ENCODE measurements around the gene TPRA1. TPM values are rescaled to one million over a fixed set of nuclear protein-coding genes. Genes with fewer than 3 reads are reported as not detected.

Gene TPRA1
- 42.7 and 54.0 TPM in 2 replicates for total RNA-seq (2014; rRNA removed; shearing (Covaris generic))

GRCh38 chr3:127590593-127591465, at the start of gene TPRA1:
TSS of gene TPRA1 (minus strand) at chr3:127590733. CDS start at chr3:127580146, 10,587 bp downstream.
- peak; percentile 99 for DNase-seq (ENCODE audit: low spot score)

- DNase-seq (ENCODE audit: low spot score) = no peak
Measured at GRCh38 chr3:127640042-127640355, 49.5 kb upstream of the TPRA1 start.

GRCh38 chr3:127639173-127640041, 48.9 kb upstream of the TPRA1 start:
- DNase-seq (ENCODE audit: low spot score) = no peak

GRCh38 chr3:127637971-127638370, 47.4 kb upstream of the TPRA1 start:
- DNase-seq (ENCODE audit: low spot score) = no peak

GRCh38 chr3:127637546-127637945, 47.0 kb upstream of the TPRA1 start:
- DNase-seq (ENCODE audit: low spot score) = no peak

GRCh38 chr3:127634653-127635052, 44.1 kb upstream of the TPRA1 start:
- DNase-seq (ENCODE audit: low spot score) = no peak

GRCh38 chr3:127632035-127632820, 41.7 kb upstream of the TPRA1 start:
- DNase-seq (ENCODE audit: low spot score) = no peak

DNA sequence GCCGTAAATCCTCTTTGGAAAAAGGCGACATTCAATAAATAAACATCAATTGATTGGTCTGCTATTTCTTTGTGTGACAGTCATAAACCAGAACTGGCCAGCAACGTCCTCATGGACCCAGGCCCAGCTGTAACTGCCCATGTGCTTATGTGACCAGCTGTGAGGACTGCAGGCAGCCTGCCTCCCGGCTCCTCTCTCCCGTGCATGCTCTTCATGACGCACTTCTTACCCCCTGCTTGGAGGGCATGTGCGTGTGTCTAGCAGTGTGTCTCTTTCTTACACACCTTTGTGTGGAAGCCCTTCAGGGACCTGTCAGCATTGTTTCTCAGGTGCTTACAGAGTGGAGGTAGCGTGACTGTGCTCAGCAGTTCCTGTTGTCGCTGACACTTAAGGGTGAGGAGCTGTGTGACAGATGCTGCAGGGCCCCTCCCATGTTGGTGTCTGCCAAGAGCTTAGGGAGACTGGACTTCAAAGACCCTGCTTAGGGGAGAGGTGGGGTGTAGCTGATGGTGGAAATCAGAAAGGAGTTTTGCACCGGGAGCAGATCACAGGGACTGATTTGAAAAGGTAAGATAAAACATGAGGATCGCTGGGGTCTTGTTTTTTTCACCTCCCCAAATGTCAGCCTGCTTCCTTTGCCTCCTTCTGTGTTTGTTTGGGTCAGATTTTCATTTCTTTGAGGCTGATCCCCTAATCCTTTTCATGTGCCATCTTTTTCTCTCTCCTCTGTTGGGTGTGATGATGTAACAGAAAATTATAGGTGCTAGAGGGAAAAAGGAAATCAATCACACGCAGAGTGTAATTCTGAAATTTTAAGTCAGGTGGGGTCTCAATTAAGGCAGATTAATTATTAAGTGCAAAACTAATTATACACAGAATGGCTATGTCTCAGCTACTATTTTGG, 40.5 kb upstream of the TPRA1 start:
- DNase-seq (ENCODE audit: low spot score) = no peak

DNA sequence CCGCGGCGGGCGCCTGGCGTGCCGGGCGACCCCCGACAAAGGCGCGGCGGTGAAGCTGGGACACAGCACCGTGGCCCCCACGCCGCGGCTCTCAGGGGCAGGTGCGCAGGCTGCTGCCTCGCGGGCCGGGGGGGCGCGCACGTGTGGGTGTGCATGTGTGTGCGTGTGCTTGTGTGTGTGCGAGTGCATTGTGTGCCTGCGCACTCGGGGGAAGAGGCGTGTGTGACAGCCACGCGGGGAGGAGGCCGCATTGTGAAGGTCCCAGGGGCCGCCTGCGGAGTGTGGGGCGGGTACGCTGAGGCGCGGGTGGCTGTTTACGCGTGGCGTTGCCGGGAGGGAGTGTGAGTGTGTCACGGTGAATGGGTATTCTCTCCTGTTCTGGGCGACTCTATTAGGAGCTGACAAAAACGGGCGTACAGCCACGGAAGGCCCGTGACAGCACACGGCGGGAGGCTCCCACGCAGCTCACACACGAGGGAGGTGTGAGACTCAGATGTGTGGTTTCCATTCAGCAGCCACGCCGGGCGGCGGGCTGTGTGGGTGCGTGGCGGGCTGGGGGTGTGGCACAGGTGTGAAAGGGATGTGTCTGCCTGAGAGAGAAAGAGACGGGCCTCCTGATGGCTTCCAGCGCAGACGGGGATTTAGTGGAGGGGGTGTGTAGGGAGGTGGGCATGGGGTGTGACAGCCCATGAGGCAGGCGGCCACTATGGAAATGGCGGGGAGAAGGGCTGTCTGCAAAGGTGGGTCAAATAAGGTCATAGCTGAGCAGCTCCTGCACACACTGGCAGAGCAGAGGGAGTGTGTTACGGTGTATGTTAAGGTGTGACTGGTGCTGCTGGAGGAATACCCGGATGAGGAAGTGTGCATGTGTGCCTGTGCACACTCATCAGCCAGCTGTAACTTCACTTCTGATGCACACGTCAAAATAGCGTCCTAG, 39.2 kb upstream of the TPRA1 start:
- no peak for DNase-seq (ENCODE audit: low spot score)

DNA sequence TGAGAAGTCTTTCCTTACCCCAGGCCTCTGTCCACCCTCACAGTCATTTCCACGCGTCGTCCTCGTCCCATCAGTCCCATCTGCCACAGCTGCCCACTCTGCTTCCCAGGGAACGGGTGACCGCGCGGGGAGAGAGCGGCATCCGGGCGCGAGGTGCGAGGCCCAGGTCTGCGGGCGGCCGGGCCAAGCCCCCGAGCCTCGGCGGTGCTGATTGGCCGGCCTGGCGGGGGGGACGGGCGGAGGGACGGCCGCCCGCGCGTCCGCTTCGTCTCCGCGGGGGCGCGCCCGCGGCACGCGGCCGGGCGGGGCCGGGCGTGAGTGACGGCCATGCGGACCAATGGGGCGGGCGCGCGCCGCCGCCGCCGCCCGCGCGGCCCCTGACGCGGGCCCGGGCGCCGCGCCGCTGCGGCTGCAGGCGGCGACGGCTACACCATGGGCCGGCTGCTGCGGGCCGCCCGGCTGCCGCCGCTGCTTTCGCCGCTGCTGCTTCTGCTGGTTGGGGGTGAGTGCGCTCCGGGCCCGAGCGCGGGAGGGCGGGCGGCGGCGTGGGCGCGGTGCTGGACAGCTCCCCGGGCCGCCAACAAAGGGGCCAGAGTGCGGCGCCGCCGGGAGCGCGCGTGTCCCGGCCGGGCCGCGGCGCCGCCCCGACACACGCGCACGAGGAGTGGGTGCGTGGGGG, 38.4 kb upstream of the TPRA1 start, which contains the start of gene PODXL2:
Gene PODXL2, plus strand, starts transcription at position 398 of the 679 bp plus-strand sequence. Its CDS starts 35 bp downstream, at position 433.
- DNase-seq (ENCODE audit: low spot score) = no peak

GRCh38 chr3:127628426-127628787, 37.9 kb upstream of the TPRA1 start:
- no peak for DNase-seq (ENCODE audit: low spot score)

- no peak for DNase-seq (ENCODE audit: low spot score)
Measured at GRCh38 chr3:127625821-127626220, 35.3 kb upstream of the TPRA1 start.

DNA sequence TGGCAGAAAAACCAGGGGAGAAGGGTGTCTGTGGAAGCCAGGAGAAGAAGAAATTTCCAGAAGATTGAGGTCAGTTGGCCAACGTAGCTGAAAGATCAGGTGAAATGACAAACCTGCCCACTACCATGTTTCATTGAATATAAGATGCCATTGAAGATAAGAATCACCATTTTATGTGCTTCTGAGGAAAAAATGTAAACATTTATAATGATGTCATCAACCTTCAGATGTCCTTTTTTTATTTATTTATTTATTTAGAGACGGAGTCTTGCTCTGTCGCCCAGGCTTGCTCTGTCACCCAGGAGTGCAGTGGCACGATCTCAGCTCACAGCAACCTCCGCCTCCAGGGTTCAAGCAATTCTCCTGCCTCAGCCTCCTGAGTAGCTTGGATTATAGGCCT, 33.5 kb upstream of the TPRA1 start:
- no peak for DNase-seq (ENCODE audit: low spot score)

- no peak for DNase-seq (ENCODE audit: low spot score)
Measured at GRCh38 chr3:127622772-127623576, 32.4 kb upstream of the TPRA1 start.

- DNase-seq (ENCODE audit: low spot score) = no peak
Measured at GRCh38 chr3:127622031-127622430, 31.5 kb upstream of the TPRA1 start.

GRCh38 chr3:127620637-127621375, 30.3 kb upstream of the TPRA1 start:
- no peak for DNase-seq (ENCODE audit: low spot score)

DNA sequence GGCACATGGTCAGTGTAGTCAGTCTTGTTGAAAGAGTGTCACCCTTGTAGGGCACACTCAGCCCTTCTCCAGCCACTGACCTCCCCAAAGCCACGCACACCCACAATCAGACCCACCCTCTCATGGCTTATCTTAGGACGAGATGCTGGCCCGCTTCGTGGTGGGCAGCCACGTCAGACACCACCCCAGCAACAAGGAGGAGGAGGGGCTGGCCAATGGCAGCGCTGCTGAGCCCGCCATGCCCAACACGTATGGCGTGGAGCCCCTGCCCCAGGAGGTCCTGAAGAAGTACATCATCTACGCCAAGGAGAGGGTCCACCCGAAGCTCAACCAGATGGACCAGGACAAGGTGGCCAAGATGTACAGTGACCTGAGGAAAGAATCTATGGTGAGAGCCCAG, 28.4 kb upstream of the TPRA1 start:
- DNase-seq (ENCODE audit: low spot score) = no peak
